ENCODE data around the gene ALG12. TPM values are rescaled to one million over a fixed set of nuclear protein-coding genes. Genes with fewer than 3 reads are reported as not detected.

ALG12 gene
- total and polyA plus RNA-seq, 2 donors (not counting 1 experiment from before 2014, with no cell fraction given) = 15.2 to 16.6 TPM

DNA sequence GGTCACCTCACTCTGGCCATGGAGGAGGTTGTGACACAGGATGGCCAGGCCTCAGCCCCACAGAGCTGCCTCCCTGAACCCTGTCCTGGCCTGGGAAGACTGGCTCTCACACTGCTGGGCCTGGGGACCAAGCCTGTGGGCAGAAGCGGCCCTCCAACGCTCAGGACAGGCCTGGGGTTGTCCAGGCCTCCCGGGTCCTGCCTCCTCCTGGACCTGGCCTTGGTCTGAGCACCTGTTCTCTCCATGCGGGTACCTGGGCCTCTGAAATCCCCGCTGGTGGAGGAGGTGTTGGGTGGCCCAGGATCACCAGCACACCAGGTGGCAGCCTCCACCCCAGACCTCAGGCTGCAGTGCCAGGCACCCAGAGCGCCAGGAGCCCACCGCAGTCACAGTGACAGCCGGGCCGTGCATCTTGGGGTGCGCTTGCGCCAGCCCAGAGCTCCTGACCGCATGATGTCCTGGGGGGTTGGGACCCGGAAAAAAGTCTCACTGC lies 26.2 kb upstream of the ALG12 start:
- Mint-ChIP-seq H3K27ac (no peak overlapping the region), H3K27me3 (no peaks in the 10 kb centered on the region), H3K4me1 (peaks cover 9% of the 10 kb centered on the region), H3K9me3 (ENCODE audit: insufficient read depth) (no peaks in the 10 kb centered on the region), H3K4me3 (no peak overlapping the region)
- Histone ChIP-seq H3K36me3 (replicated peaks in 1 of 2; ENCODE audit: control extremely low read depth in 1 of 2, control insufficient read depth in 1 of 2, extremely low read depth in 1 of 2, insufficient read depth in 2 of 2, low read length in 1 of 2) (no peaks in the 10 kb centered on the region), H3K9ac (ENCODE audit: low read length) (no peak overlapping the region), H3K4me3 (ENCODE audit: control extremely low read depth in 1 of 5, extremely low read depth in 1 of 5, insufficient read depth in 1 of 5, low read depth in 2 of 5, low read length in 4 of 5) (no peak overlapping the region), H2AFZ (ENCODE audit: insufficient read depth, low read depth, low read length, poor library complexity, severe bottlenecking) (no peak overlapping the region), H3K9me3 (ENCODE audit: control extremely low read depth in 1 of 3, control insufficient read depth in 2 of 3, insufficient read depth in 1 of 3, low read length in 2 of 3) (peaks cover 0 to 29% (median 3%) of the 10 kb centered on the region in 3 donors), H3K4me1 (ENCODE audit: control insufficient read depth in 2 of 2, insufficient read depth in 2 of 2, low read length in 2 of 2) (peaks cover 11 to 17% of the 10 kb centered on the region in 2 donors), H4K20me1 (ENCODE audit: control insufficient read depth, insufficient read depth, low read length, poor library complexity, severe bottlenecking) (no peaks in the 10 kb centered on the region), H3K79me2 (ENCODE audit: control insufficient read depth, insufficient read depth, low read length) (no peaks in the 10 kb centered on the region), H3K27ac (ENCODE audit: low read length in 2 of 2) (peak overlapping the region; percentile 70 to 80), H3K4me2 (replicated peaks; ENCODE audit: low read depth, low read length, poor library complexity, severe bottlenecking) (no peak overlapping the region), H3K27me3 (replicated peaks in 1 of 4; ENCODE audit: control extremely low read depth in 1 of 4, control insufficient read depth in 3 of 4, insufficient read depth in 4 of 4, low read length in 3 of 4) (no peaks in the 10 kb centered on the region)
- ATAC-seq (ENCODE audit: low read depth) (no peak), DNase-seq (peak; percentile 42)
- intact Hi-C loops (cut with micrococcal nuclease) = no loop called here
- ChIA-PET CTCF (no interaction called here), POLR2A (interaction anchor here (0.7 to 1.5 kb wide), 3 partner anchors 8 to 18 kb away, joined by 3 to 6 read pairs (median 4); no protein-coding TSS in a partner anchor)
- WGBS (ENCODE audit: insufficient coverage) = 94% methylated on average over 13 of the region's 13 CpGs
- TF ChIP-seq, protein P1, sequence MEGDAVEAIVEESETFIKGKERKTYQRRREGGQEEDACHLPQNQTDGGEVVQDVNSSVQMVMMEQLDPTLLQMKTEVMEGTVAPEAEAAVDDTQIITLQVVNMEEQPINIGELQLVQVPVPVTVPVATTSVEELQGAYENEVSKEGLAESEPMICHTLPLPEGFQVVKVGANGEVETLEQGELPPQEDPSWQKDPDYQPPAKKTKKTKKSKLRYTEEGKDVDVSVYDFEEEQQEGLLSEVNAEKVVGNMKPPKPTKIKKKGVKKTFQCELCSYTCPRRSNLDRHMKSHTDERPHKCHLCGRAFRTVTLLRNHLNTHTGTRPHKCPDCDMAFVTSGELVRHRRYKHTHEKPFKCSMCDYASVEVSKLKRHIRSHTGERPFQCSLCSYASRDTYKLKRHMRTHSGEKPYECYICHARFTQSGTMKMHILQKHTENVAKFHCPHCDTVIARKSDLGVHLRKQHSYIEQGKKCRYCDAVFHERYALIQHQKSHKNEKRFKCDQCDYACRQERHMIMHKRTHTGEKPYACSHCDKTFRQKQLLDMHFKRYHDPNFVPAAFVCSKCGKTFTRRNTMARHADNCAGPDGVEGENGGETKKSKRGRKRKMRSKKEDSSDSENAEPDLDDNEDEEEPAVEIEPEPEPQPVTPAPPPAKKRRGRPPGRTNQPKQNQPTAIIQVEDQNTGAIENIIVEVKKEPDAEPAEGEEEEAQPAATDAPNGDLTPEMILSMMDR (IDR thresholded peaks at IDR 0.05) = no peak
- TF ChIP-seq EZH2 (IDR thresholded peaks at IDR 0.05; ENCODE audit: borderline replicate concordance, insufficient read depth, low read depth, low read length, poor library complexity, severe bottlenecking) = no peak

DNA sequence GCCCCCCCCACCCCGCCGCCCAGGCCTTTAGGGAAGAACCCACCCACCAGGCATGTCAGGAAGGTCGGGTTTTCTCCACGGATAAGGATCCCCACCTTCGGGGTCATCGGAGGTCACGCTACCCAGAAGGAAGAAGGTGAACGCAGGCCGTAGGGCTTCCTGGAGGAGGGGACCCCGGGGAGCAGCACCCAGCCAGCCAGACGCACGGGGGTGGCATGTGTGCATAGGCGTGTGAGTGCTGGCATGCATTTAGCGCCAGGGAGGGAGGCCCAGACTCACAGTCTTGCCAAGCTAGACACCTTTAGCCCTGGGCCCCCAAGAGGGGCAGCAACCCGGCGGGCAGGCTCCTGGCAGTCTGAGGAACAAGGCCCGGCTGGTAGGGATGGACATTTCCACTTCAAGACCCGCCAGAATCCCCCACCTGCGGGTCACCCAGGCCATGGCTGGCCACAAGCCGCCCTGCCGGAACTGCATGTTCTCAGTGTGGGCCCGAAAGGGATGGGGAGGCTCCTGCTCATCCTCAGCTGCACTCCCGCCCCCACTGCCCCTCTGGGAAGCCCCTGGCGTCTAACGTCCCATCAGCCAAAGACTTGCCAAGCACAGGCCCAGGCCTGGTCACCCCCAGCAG lies 25.6 kb upstream of the ALG12 start:
- ATAC-seq (ENCODE audit: low read depth) = peak; percentile 15
- peaks cover 11 to 17% of the 10 kb centered on the region in 2 donors for H3K4me1 ChIP-seq (ENCODE audit: control insufficient read depth in 2 of 2, insufficient read depth in 2 of 2, low read length in 2 of 2)
- H2AFZ ChIP-seq (ENCODE audit: insufficient read depth, low read depth, low read length, poor library complexity, severe bottlenecking) = no peak overlapping the region
- peak overlapping the region in 1 of 2 donors; percentile 80 for H3K27ac ChIP-seq (ENCODE audit: low read length in 2 of 2)
- H3K27me3 ChIP-seq (replicated peaks in 1 of 4; ENCODE audit: control extremely low read depth in 1 of 4, control insufficient read depth in 3 of 4, insufficient read depth in 4 of 4, low read length in 3 of 4) = no peaks in the 10 kb centered on the region
- ChIA-PET CTCF (no interaction called here), POLR2A (interaction anchor here (0.7 to 1.5 kb wide), 3 partner anchors 8 to 18 kb away, joined by 3 to 6 read pairs (median 4); no protein-coding TSS in a partner anchor)
- no peak for DNase-seq
- no peaks in the 10 kb centered on the region for H3K36me3 ChIP-seq (replicated peaks in 1 of 2; ENCODE audit: control extremely low read depth in 1 of 2, control insufficient read depth in 1 of 2, extremely low read depth in 1 of 2, insufficient read depth in 2 of 2, low read length in 1 of 2)
- H3K9me3 Mint-ChIP-seq (ENCODE audit: insufficient read depth) = no peaks in the 10 kb centered on the region
- peaks cover 0 to 29% (median 3%) of the 10 kb centered on the region in 3 donors for H3K9me3 ChIP-seq (ENCODE audit: control extremely low read depth in 1 of 3, control insufficient read depth in 2 of 3, insufficient read depth in 1 of 3, low read length in 2 of 3)
- TF ChIP-seq, protein P1 (IDR thresholded peaks at IDR 0.05) = no peak
- no peak for TF ChIP-seq EZH2 (IDR thresholded peaks at IDR 0.05; ENCODE audit: borderline replicate concordance, insufficient read depth, low read depth, low read length, poor library complexity, severe bottlenecking)
- H3K27ac Mint-ChIP-seq = no peak overlapping the region
- no peak overlapping the region for H3K4me2 ChIP-seq (replicated peaks; ENCODE audit: low read depth, low read length, poor library complexity, severe bottlenecking)
- no peaks in the 10 kb centered on the region for H4K20me1 ChIP-seq (ENCODE audit: control insufficient read depth, insufficient read depth, low read length, poor library complexity, severe bottlenecking)
- H3K4me3 ChIP-seq (ENCODE audit: control extremely low read depth in 1 of 5, extremely low read depth in 1 of 5, insufficient read depth in 1 of 5, low read depth in 2 of 5, low read length in 4 of 5) = no peak overlapping the region
- intact Hi-C loops (cut with micrococcal nuclease) = no loop called here
- WGBS (ENCODE audit: insufficient coverage) = 84% methylated on average over 25 of the region's 25 CpGs
- peaks cover 9% of the 10 kb centered on the region for H3K4me1 Mint-ChIP-seq
- H3K79me2 ChIP-seq (ENCODE audit: control insufficient read depth, insufficient read depth, low read length) = no peaks in the 10 kb centered on the region
- H3K4me3 Mint-ChIP-seq = no peak overlapping the region
- no peaks in the 10 kb centered on the region for H3K27me3 Mint-ChIP-seq
- no peak overlapping the region for H3K9ac ChIP-seq (ENCODE audit: low read length)

Data from B cell (primary cell).